Epithelial cell of prostate (primary cell): ENCODE measurements around the gene VGF.
"Not testable (repeated sequence)": the region's sequence is repeated elsewhere in the genome, so short reads cannot be mapped to it uniquely, and the experiment has no call there.

Experiments used
- DNase-seq: peaks from one replicate; pipeline ENCODE4 v3.0.0-alpha.2; 2011; ENCODE audit warnings: low read depth, low spot score
- H3K27ac ChIP-seq: fragments of 450-650 bp; 2 replicates; pipeline ENCODE4 v1.5.1; 2017; ENCODE audit warnings: mild to moderate bottlenecking

Gene VGF

GRCh38 chr7:101151908-101152651 lies 13.3 kb downstream of the VGF start:
- no peak overlapping the region for H3K27ac ChIP-seq
- no peak for DNase-seq

GRCh38 chr7:101140746-101141382 lies 24.5 kb downstream of the VGF start:
- no peak for DNase-seq
- H3K27ac ChIP-seq = peak overlapping the region; percentile 92

- no peak for DNase-seq
- H3K27ac ChIP-seq = peak overlapping the region; percentile 92
These were observed 25.1 kb downstream of the VGF start for GRCh38 chr7:101140339-101140699.

- peak; percentile 86 for DNase-seq
- H3K27ac ChIP-seq = peak overlapping the region; percentile 92
These were observed 27.0 kb downstream of the VGF start for GRCh38 chr7:101138213-101138870.

- no peak for DNase-seq
- peak overlapping the region; percentile 92 for H3K27ac ChIP-seq
These were observed 27.6 kb downstream of the VGF start for GRCh38 chr7:101137651-101138212.

- peak overlapping the region; percentile 92 for H3K27ac ChIP-seq
These were observed 30.9 kb downstream of the VGF start for GRCh38 chr7:101134399-101134980.

GRCh38 chr7:101133621-101134398 lies 31.6 kb downstream of the VGF start:
- H3K27ac ChIP-seq = peak overlapping the region; percentile 92
- DNase-seq = no peak

More at GRCh38 chr7:101134399-101134980, 30.9 kb downstream of the VGF start:
- DNase-seq = no peak

GRCh38 chr7:101132626-101133600 lies 32.5 kb downstream of the VGF start:
- not testable (repeated sequence) for DNase-seq

GRCh38 chr7:101129603-101130117 lies 35.7 kb downstream of the VGF start:
- DNase-seq = no peak
- peak overlapping the region; percentile 81 for H3K27ac ChIP-seq

More at GRCh38 chr7:101132626-101133600, 32.5 kb downstream of the VGF start:
- peak overlapping the region; percentile 92 for H3K27ac ChIP-seq

GRCh38 chr7:101128040-101128834 lies 37.1 kb downstream of the VGF start:
- no peak for DNase-seq
- peak overlapping the region; percentile 81 for H3K27ac ChIP-seq

GRCh38 chr7:101127460-101128039 lies 37.8 kb downstream of the VGF start:
- H3K27ac ChIP-seq = peak overlapping the region; percentile 81

GRCh38 chr7:101126651-101127459 lies 38.5 kb downstream of the VGF start, which contains the start of gene SERPINE1:
Gene SERPINE1, plus strand, starts transcription at chr7:101127104. Its CDS starts 1,290 bp downstream, at chr7:101128394.
- peak; percentile 100 for DNase-seq
- H3K27ac ChIP-seq = peak within 1 kb of the TSS; percentile 81

More at GRCh38 chr7:101127460-101128039, 37.8 kb downstream of the VGF start:
- no peak for DNase-seq

GRCh38 chr7:101125989-101126650 lies 39.2 kb downstream of the VGF start:
- peak overlapping the region; percentile 81 for H3K27ac ChIP-seq
- DNase-seq = peak; percentile 70

GRCh38 chr7:101124376-101125056 lies 40.9 kb downstream of the VGF start:
- no peak for DNase-seq
- peak overlapping the region; percentile 32 for H3K27ac ChIP-seq

GRCh38 chr7:101123703-101124068 lies 41.7 kb downstream of the VGF start:
- DNase-seq = no peak
- H3K27ac ChIP-seq = no peak overlapping the region
